Measurements from ENCODE around the gene AGAP9.
"Not testable (repeated sequence)": the region's sequence is repeated elsewhere in the genome, so short reads cannot be mapped to it uniquely, and the experiment has no call there.

Gene AGAP9

DNA sequence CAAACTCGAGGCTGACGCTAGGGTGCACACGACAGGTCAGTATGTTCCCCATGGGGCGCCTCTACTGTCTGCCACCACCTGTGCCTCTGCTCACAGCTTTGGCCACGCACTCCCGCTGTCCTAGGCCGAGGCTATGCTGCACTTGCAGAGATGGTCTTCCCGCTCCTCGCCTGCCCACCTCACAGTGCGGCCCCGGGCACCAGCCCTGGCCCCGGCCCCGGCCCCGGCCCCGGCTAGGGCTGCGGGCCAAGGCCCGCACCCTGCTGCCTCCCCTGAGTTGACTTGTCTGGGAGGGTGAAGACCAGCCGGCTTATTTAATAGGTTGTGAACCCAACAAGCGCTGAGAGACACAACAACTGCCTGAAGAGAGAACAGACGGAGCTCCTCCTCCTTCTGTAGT is at the start of gene AGAP9:
AGAP9 (minus strand) TSS at position 164 of the 400 bp plus-strand sequence; CDS start at position 52, 112 bp downstream.
- DNase-seq (ENCODE audit: low spot score) = not testable (repeated sequence)

DNA sequence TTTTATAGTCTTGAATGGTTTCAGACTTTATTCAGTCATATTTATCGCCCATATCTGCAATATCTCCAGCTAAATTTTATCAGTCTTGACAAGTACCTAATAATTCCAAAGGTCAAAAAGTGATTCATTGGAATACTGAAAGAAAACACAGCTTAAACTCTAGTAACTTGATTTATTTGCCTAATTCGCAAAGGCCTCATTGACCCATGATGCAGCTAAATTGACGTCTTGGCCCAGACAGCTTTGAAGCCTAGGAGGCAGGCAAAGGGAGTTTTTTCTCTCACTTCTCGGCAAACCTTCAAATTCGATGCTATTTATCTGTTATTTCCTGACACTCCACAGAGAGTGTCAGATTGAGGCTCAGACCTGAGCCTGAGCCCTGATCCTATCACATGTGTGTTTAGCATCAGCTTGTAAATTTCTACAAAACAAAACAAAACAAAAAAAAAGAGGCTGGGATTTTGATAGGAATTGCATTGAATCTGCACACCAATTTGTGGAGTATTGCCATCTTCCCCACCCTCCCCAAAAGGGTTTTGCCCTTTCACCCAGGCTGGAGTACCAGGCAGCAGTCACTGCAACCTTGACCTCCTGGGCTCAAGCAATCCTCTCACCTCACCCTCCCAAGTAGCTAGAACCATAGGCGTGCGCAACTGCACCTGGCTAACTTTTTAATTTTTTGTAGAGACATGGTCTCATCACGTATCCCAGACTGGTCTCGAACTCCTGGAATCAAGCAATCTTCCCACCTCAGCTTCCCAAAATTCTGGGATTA is 47.9 kb upstream of the AGAP9 start:
- DNase-seq (ENCODE audit: low spot score) = not testable (repeated sequence)

DNA sequence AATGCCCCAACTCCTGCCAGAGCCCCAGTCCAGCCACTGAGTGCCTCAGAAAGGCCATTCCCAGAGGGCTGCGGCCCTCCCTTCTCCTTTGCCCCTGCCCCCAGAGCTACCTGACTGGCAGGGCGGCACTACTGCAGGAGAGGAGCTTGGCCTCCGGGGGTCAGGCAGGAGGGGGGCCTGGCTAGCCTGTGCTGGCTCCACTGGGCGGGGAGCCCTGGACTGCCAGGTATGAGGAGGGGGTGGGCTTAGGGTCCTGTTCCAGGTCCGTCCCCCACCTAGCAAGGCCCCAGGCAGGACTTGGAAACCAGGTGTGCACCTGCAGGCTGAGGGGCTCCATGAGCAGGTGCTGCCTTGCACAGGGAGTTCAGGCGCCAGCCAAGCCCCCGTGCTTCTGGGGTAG is 43.3 kb upstream of the AGAP9 start:
- not testable (repeated sequence) for DNase-seq (ENCODE audit: low spot score)

DNA sequence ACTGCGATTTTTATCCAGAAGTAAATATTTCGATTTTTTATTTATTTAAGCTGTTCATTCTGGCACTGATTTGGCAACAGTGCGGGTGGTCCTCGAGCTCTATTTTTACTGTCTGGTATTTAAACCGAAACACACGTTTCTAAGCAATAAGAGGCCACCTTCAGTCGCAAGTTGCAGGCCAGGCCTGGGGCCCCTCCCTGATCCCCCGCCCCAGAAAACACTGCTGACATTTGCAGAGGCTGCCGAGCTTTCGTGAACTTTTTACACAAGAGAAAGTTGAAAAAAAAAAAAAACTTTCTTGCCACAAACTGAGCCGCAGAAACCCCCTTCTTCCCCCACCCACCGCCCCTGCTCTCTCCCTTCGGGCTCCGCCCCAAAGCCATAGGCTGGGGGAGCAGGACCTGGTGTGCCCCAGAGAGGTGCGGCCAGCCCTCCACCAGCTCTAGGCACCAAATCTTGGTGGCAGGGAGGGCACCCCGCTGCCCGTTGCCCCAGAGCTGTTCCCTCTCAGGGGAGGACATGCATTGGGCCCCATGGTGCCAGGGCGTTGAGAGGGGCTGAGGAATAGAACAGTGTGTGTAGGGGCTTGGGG is 42.8 kb upstream of the AGAP9 start:
- DNase-seq (ENCODE audit: low spot score) = not testable (repeated sequence)

DNA sequence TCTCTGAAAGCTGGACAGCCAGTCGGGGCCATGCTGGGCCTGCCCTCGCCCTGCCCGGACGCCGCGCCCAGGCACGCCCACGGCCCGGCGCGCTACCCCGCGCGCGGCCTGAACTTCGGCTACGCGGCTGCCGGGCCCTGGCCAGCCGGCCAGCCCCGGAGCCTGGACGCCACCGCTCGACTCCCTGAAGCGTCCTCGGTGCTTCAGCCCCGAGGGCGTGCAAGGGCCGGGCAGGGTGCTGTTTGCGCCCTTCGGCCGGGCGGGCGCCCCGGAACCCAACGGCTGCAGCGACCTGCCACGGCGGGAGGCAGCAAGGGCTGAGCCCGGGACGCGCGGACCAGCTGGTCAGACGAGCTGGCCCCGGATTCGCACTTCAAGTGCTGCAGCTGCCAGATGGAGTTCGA is 42.1 kb upstream of the AGAP9 start:
- DNase-seq (ENCODE audit: low spot score) = not testable (repeated sequence)

DNA sequence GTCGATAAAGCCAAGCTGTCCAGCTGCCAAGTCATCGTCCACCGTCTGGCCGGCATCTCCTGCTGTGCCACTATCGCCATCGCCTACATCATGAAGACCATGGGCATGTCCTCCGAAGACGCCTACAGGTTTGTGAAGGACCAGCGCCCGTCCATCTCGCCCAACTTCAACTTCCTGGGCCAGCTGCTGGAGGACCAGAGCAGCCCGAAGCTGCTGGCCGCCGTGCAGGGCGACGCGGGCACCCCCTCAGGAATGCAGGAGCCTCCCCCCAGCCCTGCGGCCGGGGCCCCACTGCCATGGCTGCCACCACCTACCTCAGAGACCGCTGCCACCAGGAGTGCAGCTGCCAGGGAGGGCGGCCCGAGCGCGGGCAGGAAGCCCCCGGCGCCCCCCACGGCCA is 41.5 kb upstream of the AGAP9 start:
- DNase-seq (ENCODE audit: low spot score) = not testable (repeated sequence)

DNA sequence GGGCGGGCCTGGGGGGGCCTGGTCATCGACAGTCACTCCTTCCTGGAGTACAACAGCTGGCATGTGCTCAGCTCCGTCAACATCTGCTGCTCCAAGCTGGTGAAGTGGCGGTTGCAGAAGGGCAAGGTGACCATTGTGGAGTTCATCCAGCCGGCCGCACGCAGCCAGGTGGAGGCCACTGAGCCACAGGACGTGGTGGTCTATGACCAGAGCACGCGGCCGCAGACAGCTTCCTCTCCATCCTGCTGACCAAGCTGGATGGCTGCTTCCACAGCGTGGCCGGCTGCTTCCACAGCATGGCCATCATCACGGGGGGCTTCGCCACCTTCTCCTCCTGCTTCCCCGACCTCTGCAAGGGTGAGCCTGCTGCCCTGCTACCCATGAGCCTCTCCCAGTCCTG is 40.9 kb upstream of the AGAP9 start:
- DNase-seq (ENCODE audit: low spot score) = not testable (repeated sequence)

DNA sequence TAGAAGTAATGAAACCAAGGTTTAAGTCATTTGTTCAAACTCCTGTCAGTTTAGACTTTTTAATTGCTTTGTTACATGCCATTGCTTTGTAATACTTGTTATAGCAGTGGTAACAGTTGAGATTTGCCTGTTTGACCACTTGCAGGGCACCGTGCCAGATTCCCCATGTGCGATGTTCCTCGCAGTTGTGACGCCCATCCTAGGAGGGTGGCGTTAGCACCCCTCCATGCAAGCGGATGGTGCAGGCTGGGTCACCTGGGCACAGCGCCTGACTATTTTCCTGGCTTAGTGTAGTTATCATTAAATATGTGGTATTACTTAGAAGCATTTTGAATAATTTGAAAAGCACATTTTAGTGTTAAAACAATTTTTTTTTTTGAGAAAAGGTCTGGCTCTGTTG is 37.0 kb upstream of the AGAP9 start:
- not testable (repeated sequence) for DNase-seq (ENCODE audit: low spot score)

DNA sequence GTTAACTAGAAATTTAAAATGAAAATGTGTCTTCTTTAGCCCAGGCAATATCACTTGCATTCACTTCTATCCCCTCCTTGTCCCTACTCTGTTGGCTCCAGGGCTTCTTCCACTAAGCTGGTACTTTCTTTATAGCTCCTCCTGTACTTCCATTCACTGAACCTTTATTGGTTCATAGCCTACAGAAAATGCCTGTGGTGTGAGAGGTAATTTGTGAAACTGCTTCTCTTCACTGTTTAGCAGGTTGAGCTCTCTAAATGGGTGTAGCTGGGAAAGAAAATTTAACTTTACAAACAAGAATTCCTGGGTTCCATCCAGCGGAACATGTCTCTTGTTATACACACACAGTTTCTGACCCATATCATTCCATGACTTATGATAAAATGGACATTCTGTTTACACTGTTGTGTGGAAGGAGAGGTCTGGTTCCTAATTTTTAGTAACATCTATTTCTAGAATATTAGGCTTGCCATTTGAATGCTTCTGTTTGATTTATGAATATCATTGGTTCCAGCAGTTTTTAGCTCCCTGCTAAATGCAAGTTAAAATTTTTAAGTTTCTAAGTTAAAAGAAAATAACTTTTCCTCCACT is 36.4 kb upstream of the AGAP9 start:
- DNase-seq (ENCODE audit: low spot score) = not testable (repeated sequence)

DNA sequence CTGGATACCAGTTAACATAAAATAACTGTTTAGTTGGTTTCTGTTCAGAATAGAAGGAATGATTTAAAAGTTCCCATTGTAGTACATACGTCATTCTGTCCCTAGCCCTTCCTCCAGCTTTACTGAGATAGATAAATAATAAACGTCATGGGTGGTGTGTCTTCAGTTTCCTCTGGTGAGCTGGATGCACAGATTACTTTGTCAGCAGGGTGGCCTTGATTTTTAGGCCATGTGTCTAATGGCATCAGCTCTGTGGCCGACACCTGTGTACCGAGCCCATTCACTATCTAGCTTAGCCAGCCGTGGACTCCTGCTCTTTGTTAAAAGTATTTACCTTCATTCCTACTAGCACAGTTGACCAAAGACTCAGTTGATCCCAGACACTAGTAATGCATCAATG is 34.7 kb upstream of the AGAP9 start:
- not testable (repeated sequence) for DNase-seq (ENCODE audit: low spot score)

DNA sequence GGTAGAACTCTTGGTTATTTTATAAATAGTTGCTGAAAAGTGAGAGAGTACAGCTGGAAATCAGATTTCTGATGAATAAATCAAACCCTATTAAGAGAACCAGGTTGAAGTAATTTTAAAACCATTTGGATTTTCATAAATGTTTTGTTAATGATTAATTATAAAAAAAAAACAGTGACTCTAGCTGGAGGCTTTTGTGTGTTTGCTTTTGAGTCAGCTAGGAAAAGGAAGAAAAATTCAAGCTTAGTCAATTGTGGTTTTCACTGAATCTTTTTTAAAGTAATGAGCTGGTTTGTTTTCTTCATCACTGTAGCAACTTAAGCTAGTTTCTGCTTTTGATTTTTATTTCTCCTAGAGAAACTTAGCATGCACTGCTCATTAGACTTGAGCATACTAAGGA is 34.2 kb upstream of the AGAP9 start:
- not testable (repeated sequence) for DNase-seq (ENCODE audit: low spot score)

DNA sequence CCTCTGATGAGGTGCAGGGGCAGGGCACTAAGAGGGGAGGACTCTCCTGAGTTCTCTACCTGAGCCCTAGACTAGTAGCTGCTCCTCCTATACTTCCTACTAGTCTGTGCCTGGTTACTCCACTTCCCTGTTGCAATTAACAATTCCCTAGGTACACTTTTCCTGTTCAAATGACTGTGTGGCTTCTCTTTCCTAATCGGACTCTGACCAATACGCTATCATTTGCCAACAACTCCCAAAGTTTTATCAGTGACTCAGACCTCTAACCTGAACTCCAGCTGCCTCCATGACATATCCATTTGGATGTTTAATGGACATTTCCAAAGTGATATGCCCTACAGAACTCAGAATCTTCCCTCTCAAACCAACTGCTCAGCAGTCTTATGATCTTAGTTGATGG is 31.9 kb upstream of the AGAP9 start:
- DNase-seq (ENCODE audit: low spot score) = not testable (repeated sequence)

DNA sequence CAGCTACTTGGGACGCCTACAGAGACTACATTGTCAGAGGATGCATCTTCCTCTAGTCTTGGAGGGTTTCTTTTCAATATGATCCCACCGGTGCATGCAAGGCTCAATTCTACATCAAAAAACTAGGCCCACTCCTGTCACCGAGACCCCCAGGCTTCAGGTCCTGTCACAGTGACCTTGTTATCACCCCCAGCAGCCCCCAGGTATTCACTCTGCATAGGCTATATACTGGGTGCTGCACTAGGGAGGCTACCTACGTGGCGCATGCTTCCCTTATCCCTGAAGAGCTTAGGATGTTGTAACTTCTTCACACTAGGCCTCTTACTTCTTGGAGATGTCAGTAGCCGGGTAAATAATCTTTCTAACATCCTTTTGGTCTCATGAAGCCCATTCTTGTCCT is 31.1 kb upstream of the AGAP9 start:
- DNase-seq (ENCODE audit: low spot score) = not testable (repeated sequence)

DNA sequence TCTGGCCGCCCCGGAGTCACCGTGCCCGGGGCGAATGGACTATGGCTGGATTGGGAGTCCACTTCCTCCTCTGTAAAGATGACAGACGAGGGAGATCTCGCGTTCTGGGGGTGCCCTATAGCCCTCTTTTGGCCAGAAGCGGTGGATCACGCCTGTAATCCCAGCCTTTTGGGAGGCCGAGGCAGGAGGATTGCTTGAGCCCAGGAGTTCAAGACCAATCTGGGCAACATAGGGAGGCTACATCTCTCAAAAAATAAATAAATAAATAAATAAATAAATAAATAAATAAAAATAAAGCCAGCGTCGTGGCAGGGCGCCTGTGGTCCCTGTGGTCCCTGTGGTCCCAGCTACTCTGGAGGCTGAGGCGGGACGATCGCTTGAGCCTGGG is 30.4 kb upstream of the AGAP9 start:
- not testable (repeated sequence) for DNase-seq (ENCODE audit: low spot score)

DNA sequence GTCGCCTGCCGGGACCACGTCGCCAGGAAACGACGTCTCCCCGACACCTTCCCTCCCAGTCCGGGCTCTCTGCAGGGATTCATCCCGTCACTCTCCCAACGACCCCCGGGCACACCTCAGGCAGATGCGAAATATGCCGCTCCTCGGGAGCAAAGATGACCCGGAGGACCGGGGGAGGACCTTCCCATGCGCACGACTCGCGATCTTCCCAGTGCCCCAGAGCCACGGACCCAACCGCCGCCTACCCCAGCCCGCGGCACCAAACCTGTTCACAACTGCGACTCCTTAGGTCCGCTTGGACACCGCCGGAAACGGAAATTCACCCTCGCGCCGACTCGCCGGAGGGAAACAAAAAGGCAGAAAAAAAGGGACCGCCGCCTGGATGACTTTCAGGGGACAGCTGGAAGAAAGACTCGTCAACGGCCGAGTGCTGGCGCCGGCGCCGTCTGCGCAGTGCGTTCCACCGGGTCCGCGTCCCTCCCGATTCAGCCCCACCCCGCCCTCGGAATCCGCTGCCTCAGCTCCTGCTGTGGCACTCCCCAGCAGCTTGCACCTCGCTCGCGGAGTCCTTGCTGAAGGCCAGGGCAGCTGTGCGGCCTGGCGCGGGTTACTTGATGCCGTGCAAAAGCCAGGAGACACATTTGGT is 29.9 kb upstream of the AGAP9 start:
- DNase-seq (ENCODE audit: low spot score) = peak; percentile 37

DNA sequence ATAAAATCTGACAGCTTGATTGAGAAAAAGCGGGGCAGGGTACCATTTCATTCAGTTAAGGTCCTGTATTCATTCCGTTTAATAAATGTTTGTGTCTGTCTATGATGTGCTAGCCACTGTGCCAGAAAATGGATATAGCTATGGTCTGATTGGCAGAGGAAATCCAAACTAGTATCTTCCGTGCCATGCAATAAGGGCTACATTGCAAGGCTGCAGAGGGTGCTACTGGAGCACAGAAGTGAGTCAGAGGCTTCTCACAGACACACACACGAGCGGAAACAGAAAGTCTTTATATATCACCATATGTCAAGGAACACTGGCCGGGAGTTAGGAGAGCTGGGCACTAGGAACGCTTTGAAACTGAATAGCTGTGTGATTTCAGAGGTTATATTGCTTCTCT is 29.3 kb upstream of the AGAP9 start:
- not testable (repeated sequence) for DNase-seq (ENCODE audit: low spot score)

DNA sequence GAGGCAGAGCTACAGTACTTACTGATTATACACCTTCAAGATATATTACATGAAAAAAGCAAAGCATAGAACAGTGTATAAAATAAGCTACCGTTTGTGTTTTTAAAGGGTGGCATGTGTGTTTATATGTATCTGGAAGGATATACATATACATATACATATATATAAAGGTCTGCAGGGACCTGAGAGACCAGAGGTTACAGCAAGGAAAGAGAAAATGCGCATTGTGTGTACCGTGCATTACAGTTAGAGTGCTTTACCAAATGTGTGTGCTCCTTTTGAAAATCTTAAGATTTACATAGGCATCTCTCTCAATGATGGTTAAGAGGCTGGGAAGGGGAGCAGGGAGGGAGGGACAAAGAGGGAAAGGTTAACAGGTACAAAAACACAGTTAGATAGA is 23.8 kb upstream of the AGAP9 start:
- not testable (repeated sequence) for DNase-seq (ENCODE audit: low spot score)

DNA sequence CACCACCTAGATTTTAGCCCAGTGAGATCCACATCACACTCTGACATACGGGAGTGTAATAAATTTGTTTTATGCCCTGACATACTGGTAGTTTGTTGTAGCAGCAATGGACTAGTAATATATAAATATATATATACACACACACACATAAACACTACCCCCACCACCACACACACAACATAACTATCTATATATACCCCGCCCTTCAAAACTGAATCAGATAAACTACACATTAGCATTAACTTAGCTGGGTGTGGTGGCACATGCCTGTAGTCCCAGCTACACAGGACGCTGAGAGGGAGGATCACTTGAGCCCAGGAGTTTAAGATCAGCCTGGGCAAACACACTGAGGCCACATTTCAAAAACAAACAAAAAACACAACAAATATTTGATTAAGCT is 13.0 kb upstream of the AGAP9 start:
- not testable (repeated sequence) for DNase-seq (ENCODE audit: low spot score)

DNA sequence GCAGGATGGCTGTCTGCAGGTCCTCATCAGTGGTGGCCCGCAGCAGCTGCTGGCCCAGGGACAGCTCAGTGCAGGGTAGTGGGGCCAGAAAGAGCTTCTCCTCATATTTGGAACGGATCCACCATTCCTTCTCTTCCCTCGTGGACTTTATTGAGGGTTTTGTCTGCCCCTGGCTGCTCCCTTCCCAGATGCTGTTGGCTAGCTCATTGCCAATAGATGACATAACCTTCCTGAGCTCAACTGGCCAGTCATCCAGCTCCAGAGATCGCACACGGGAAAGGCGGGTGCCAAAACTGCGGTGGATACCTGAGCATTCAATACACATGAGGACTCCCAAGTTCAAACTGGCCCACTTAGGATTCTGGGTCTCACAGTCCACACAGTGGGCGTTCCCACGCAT is 21.1 kb downstream of the AGAP9 start:
- DNase-seq (ENCODE audit: low spot score) = not testable (repeated sequence)

DNA sequence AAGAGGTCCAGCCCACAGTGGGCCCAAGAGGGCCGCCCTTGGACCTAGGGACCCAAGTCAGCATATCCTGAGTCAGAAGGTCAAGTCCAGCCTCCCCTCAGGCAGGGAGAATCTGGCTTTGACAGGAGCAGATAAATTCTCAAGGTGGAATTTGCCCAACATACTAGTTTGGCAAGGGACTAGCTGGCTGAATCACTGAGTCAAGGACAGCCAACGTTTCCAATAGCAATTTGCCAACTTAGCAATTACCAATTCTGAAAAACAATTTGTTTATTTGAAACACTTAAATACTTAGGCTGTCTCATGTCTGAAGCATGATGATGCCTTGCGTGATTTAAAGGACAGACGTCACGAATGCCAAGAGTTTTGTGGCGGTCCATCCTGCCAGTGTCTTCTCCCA is 29.2 kb downstream of the AGAP9 start:
- not testable (repeated sequence) for DNase-seq (ENCODE audit: low spot score)

DNA sequence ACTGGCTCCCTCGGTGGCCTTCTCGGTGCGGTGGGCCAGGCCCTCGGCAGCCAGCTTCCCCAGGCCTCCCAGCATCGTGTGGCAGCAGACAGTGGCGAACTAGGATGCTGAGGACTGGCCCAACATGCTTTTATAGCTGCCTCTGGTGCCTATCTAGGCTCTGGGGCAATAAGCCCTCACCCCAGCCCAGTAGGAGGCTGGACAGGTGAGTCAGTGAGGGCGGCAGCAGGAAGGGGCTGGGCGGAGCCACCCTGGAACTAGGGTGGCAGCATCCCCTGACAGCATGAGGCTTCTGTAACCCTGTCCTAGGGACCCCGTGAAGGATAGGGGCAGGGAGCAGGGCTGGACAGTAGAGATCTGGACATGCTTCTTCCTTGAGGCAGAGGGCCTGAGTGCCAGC is 31.8 kb downstream of the AGAP9 start, which contains the start of gene FAM25G:
FAM25G (minus strand) TSS at position 101 of the 400 bp plus-strand sequence; CDS start at position 75, 26 bp downstream.
- DNase-seq (ENCODE audit: low spot score) = not testable (repeated sequence)

DNA sequence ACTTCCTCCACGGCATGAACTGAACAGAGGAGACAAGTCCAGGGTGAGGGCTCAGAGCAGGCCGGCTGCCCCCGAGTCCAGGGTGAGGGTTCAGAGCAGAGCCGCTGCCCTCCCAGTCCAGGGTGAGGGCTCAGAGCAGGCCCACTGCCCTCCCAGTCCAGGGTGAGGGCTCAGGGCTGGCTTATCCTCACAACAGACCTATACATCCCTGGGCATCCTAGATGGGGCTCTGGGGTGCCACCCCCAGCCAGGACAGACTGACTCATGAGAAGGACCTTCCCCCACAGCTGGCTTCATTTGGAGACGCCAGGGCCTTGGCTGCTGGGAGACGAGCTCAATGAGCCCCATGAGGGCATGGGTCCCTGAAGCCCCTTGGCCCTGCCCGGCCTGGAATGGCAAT is 33.8 kb downstream of the AGAP9 start:
- DNase-seq (ENCODE audit: low spot score) = not testable (repeated sequence)
